Measurements from ENCODE around the gene PPIE.

Gene PPIE

GRCh38 chr1:39729030-39729429 lies 9.7 kb upstream of the PPIE start:
- peaks cover 70% of the 10 kb centered on the region for H3K27me3 ChIP-seq (ENCODE audit: low read depth)
- no peaks in the 10 kb centered on the region for H3K9me3 ChIP-seq
- H3K4me1 ChIP-seq = no peaks in the 10 kb centered on the region
- H3K36me3 ChIP-seq (replicated peaks) = no peaks in the 10 kb centered on the region
- DNase-seq (ENCODE audit: low spot score in 2 of 2) = no peak
- no peak overlapping the region for H3K4me3 ChIP-seq
- in situ Hi-C loops (cut with MboI; ENCODE audit: low sequenced_read_pairs) = loop anchor here (10.0 kb wide), 1 partner anchor 124 kb away; no protein-coding TSS in a partner anchor

GRCh38 chr1:39729842-39730241 lies 8.8 kb upstream of the PPIE start:
- in situ Hi-C loops (cut with MboI; ENCODE audit: low sequenced_read_pairs) = loop anchor here (10.0 kb wide), 1 partner anchor 125 kb away; no protein-coding TSS in a partner anchor
- H3K9me3 ChIP-seq = no peaks in the 10 kb centered on the region
- no peaks in the 10 kb centered on the region for H3K36me3 ChIP-seq (replicated peaks)
- no peaks in the 10 kb centered on the region for H3K4me1 ChIP-seq
- peaks cover 64% of the 10 kb centered on the region for H3K27me3 ChIP-seq (ENCODE audit: low read depth)
- no peak for DNase-seq (ENCODE audit: low spot score in 2 of 2)
- no peak overlapping the region for H3K4me3 ChIP-seq

- Histone ChIP-seq H3K36me3 (replicated peaks) (no peaks in the 10 kb centered on the region), H3K27me3 (ENCODE audit: low read depth) (peaks cover 35% of the 10 kb centered on the region), H3K4me3 (no peak overlapping the region), H3K4me1 (no peaks in the 10 kb centered on the region), H3K9me3 (no peaks in the 10 kb centered on the region)
- in situ Hi-C loops (cut with MboI; ENCODE audit: low sequenced_read_pairs) = no loop called here
- DNase-seq (ENCODE audit: low spot score in 2 of 2) = no peak
These were observed 6.0 kb upstream of the PPIE start for GRCh38 chr1:39732730-39733129.

GRCh38 chr1:39733161-39733560 lies 5.5 kb upstream of the PPIE start:
- in situ Hi-C loops (cut with MboI; ENCODE audit: low sequenced_read_pairs) = no loop called here
- Histone ChIP-seq H3K9me3 (no peaks in the 10 kb centered on the region), H3K4me1 (no peaks in the 10 kb centered on the region; the same call in 1 of the 2 replicates), H3K27me3 (ENCODE audit: low read depth) (peaks cover 30% of the 10 kb centered on the region), H3K4me3 (no peak overlapping the region), H3K36me3 (replicated peaks) (no peaks in the 10 kb centered on the region)
- no peak for DNase-seq (ENCODE audit: low spot score in 2 of 2)

- no peak overlapping the region for H3K4me3 ChIP-seq
- no peaks in the 10 kb centered on the region for H3K9me3 ChIP-seq
- H3K36me3 ChIP-seq (replicated peaks) = peaks cover 6% of the 10 kb centered on the region
- in situ Hi-C loops (cut with MboI; ENCODE audit: low sequenced_read_pairs) = no loop called here
- H3K27me3 ChIP-seq (ENCODE audit: low read depth) = peaks cover 5% of the 10 kb centered on the region; the same call in 1 of the 2 replicates
- H3K4me1 ChIP-seq = peaks cover 8% of the 10 kb centered on the region
- no peak for DNase-seq (ENCODE audit: low spot score in 2 of 2)
These were observed 3.0 kb upstream of the PPIE start for GRCh38 chr1:39735731-39736130.

- in situ Hi-C loops (cut with MboI; ENCODE audit: low sequenced_read_pairs) = no loop called here
- peaks cover 21% of the 10 kb centered on the region for H3K36me3 ChIP-seq (replicated peaks)
- DNase-seq (ENCODE audit: low spot score in 2 of 2) = no peak
- H3K27me3 ChIP-seq (ENCODE audit: low read depth) = no peaks in the 10 kb centered on the region; the same call in 1 of the 2 replicates
- peaks cover 8% of the 10 kb centered on the region for H3K4me1 ChIP-seq
- no peak overlapping the region for H3K4me3 ChIP-seq
- no peaks in the 10 kb centered on the region for H3K9me3 ChIP-seq
These were observed 1.0 kb upstream of the PPIE start for GRCh38 chr1:39737546-39738169.

- H3K9me3 ChIP-seq = no peaks in the 10 kb centered on the region
- peaks cover 1% of the 10 kb centered on the region; the same call in 1 of the 2 replicates for H3K4me1 ChIP-seq
- in situ Hi-C loops (cut with MboI; ENCODE audit: low sequenced_read_pairs) = no loop called here
- H3K4me3 ChIP-seq = no peak overlapping the region
- H3K27me3 ChIP-seq (ENCODE audit: low read depth) = no peaks in the 10 kb centered on the region
- H3K36me3 ChIP-seq (replicated peaks) = peaks cover 90% of the 10 kb centered on the region
- DNase-seq (ENCODE audit: low spot score in 2 of 2) = no peak
These were observed 6.5 kb downstream of the PPIE start for GRCh38 chr1:39745016-39745670.

GRCh38 chr1:39751595-39751994 lies 12.9 kb downstream of the PPIE start:
- no peaks in the 10 kb centered on the region for H3K27me3 ChIP-seq (ENCODE audit: low read depth)
- H3K36me3 ChIP-seq (replicated peaks) = peaks cover 84% of the 10 kb centered on the region
- in situ Hi-C loops (cut with MboI; ENCODE audit: low sequenced_read_pairs) = no loop called here

GRCh38 chr1:39752703-39753102 lies 14.0 kb downstream of the PPIE start:
- H3K4me3 ChIP-seq = no peak overlapping the region
- H3K9me3 ChIP-seq = no peaks in the 10 kb centered on the region
- no peak for DNase-seq (ENCODE audit: low spot score in 2 of 2)
- in situ Hi-C loops (cut with MboI; ENCODE audit: low sequenced_read_pairs) = no loop called here
- H3K4me1 ChIP-seq = no peaks in the 10 kb centered on the region
- H3K36me3 ChIP-seq (replicated peaks) = peaks cover 84% of the 10 kb centered on the region
- H3K27me3 ChIP-seq (ENCODE audit: low read depth) = no peaks in the 10 kb centered on the region

More at GRCh38 chr1:39751595-39751994, 12.9 kb downstream of the PPIE start:
- Histone ChIP-seq H3K9me3 (no peaks in the 10 kb centered on the region), H3K4me1 (no peaks in the 10 kb centered on the region), H3K4me3 (no peak overlapping the region)
- DNase-seq (ENCODE audit: low spot score in 2 of 2) = no peak

- Histone ChIP-seq H3K4me3 (no peak overlapping the region), H3K27me3 (ENCODE audit: low read depth) (no peaks in the 10 kb centered on the region), H3K9me3 (no peaks in the 10 kb centered on the region), H3K36me3 (replicated peaks) (peaks cover 84% of the 10 kb centered on the region), H3K4me1 (no peaks in the 10 kb centered on the region)
- DNase-seq (ENCODE audit: low spot score in 2 of 2) = no peak
- in situ Hi-C loops (cut with MboI; ENCODE audit: low sequenced_read_pairs) = no loop called here
These were observed 14.7 kb downstream of the PPIE start for GRCh38 chr1:39753132-39754025.

GRCh38 chr1:39754026-39754570 lies 15.4 kb downstream of the PPIE start:
- Histone ChIP-seq H3K9me3 (no peaks in the 10 kb centered on the region), H3K4me1 (no peaks in the 10 kb centered on the region), H3K27me3 (ENCODE audit: low read depth) (no peaks in the 10 kb centered on the region), H3K4me3 (no peak overlapping the region), H3K36me3 (replicated peaks) (peaks cover 79% of the 10 kb centered on the region)
- DNase-seq (ENCODE audit: low spot score in 2 of 2) = no peak
- in situ Hi-C loops (cut with MboI; ENCODE audit: low sequenced_read_pairs) = no loop called here

GRCh38 chr1:39754906-39755504 lies 16.3 kb downstream of the PPIE start:
- no peaks in the 10 kb centered on the region for H3K4me1 ChIP-seq
- in situ Hi-C loops (cut with MboI; ENCODE audit: low sequenced_read_pairs) = no loop called here
- no peaks in the 10 kb centered on the region for H3K9me3 ChIP-seq
- no peak overlapping the region for H3K4me3 ChIP-seq
- no peak for DNase-seq (ENCODE audit: low spot score in 2 of 2)
- H3K27me3 ChIP-seq (ENCODE audit: low read depth) = no peaks in the 10 kb centered on the region
- H3K36me3 ChIP-seq (replicated peaks) = peaks cover 70% of the 10 kb centered on the region

GRCh38 chr1:39755965-39756659 lies 17.4 kb downstream of the PPIE start:
- no peak for DNase-seq (ENCODE audit: low spot score in 2 of 2)
- Histone ChIP-seq H3K27me3 (ENCODE audit: low read depth) (no peaks in the 10 kb centered on the region), H3K4me3 (no peak overlapping the region), H3K9me3 (no peaks in the 10 kb centered on the region), H3K36me3 (replicated peaks) (peaks cover 58% of the 10 kb centered on the region), H3K4me1 (no peaks in the 10 kb centered on the region)
- in situ Hi-C loops (cut with MboI; ENCODE audit: low sequenced_read_pairs) = no loop called here

All from HAP-1 (cell line).